Measurements from ENCODE around the gene RNF220. TPM values are rescaled to one million over a fixed set of nuclear protein-coding genes. Genes with fewer than 3 reads are reported as not detected.
A peak's percentile ranks its signal among the peaks of the same experiment; 100 is the strongest.

Gene RNF220
- total and polyA plus RNA-seq, 2 of the 13 experiments (the other 11 are each of a cell fraction or from before 2014, with no cell fraction given): 48.2 to 72.1 TPM

GRCh38 chr1:44701141-44701573 lies 296.1 kb downstream of the RNF220 start (continued):
- TF ChIP-seq FOXA1 (IDR thresholded peaks at IDR 0.05) (no peak), FOXA1 (CRISPR knock-in tag; IDR thresholded peaks at IDR 0.05) (peak; percentile 96), CEBPG (CRISPR knock-in tag; IDR thresholded peaks at IDR 0.05) (peak; percentile 67), CTCF (CRISPR knock-in tag; IDR thresholded peaks at IDR 0.05) (no peak), JUND (CRISPR knock-in tag; IDR thresholded peaks at IDR 0.05) (no peak; the same call in 1 of the 2 replicates), ZNF589 (CRISPR knock-in tag; conservative IDR thresholded peaks at IDR 0.05) (no peak), LCORL (IDR thresholded peaks at IDR 0.05) (no peak), LCORL (CRISPR knock-in tag; IDR thresholded peaks at IDR 0.05) (no peak), GMEB2 (CRISPR knock-in tag; IDR thresholded peaks at IDR 0.05; ENCODE audit: low read depth) (no peak), ZNF430 (CRISPR knock-in tag; IDR thresholded peaks at IDR 0.05) (no peak), ZBTB7A (CRISPR knock-in tag; IDR thresholded peaks at IDR 0.05) (no peak), ZNF747 (CRISPR knock-in tag; IDR thresholded peaks at IDR 0.05; ENCODE audit: borderline replicate concordance) (no peak), NR3C1 (CRISPR knock-in tag; IDR thresholded peaks at IDR 0.05) (no peak), FOXP1 (IDR thresholded peaks at IDR 0.05) (no peak), FOXP1 (CRISPR knock-in tag; IDR thresholded peaks at IDR 0.05) (peak; percentile 85), ZSCAN21 (CRISPR knock-in tag; IDR thresholded peaks at IDR 0.05; ENCODE audit: borderline replicate concordance) (no peak), XBP1 (CRISPR knock-in tag; IDR thresholded peaks at IDR 0.05) (no peak), SRSF1 (optimal IDR thresholded peaks at IDR 0.05; ENCODE audit: low read depth, low read length) (no peak), RARA (CRISPR knock-in tag; IDR thresholded peaks at IDR 0.05) (peak; percentile 95), ZNF749 (CRISPR knock-in tag; IDR thresholded peaks at IDR 0.05; ENCODE audit: borderline replicate concordance) (no peak), SP140L (CRISPR knock-in tag; IDR thresholded peaks at IDR 0.05; ENCODE audit: borderline replicate concordance) (no peak)
- TF ChIP-seq, protein P1, sequence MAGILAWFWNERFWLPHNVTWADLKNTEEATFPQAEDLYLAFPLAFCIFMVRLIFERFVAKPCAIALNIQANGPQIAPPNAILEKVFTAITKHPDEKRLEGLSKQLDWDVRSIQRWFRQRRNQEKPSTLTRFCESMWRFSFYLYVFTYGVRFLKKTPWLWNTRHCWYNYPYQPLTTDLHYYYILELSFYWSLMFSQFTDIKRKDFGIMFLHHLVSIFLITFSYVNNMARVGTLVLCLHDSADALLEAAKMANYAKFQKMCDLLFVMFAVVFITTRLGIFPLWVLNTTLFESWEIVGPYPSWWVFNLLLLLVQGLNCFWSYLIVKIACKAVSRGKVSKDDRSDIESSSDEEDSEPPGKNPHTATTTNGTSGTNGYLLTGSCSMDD (CRISPR knock-in tag; IDR thresholded peaks at IDR 0.05): no peak
- TF ChIP-seq, protein P2, sequence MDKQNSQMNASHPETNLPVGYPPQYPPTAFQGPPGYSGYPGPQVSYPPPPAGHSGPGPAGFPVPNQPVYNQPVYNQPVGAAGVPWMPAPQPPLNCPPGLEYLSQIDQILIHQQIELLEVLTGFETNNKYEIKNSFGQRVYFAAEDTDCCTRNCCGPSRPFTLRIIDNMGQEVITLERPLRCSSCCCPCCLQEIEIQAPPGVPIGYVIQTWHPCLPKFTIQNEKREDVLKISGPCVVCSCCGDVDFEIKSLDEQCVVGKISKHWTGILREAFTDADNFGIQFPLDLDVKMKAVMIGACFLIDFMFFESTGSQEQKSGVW (CRISPR knock-in tag; IDR thresholded peaks at IDR 0.05; ENCODE audit: borderline replicate concordance): no peak
